Pons (tissue), 1 donor: Measurements from ENCODE around the gene TMEM213.

Experiments used
- DNase-seq: peaks from one replicate; pipeline ENCODE4 v3.0.0-alpha.2; 2016; ENCODE audit warnings: low spot score

Gene TMEM213

GRCh38 chr7:138876326-138876725 lies 78.5 kb downstream of the TMEM213 start:
- no peak for DNase-seq

GRCh38 chr7:138878051-138878450 lies 80.3 kb downstream of the TMEM213 start:
- DNase-seq: no peak

GRCh38 chr7:138878856-138879255 lies 81.1 kb downstream of the TMEM213 start:
- DNase-seq: no peak

GRCh38 chr7:138879356-138879755 lies 81.6 kb downstream of the TMEM213 start:
- no peak for DNase-seq

GRCh38 chr7:138880881-138881578 lies 83.2 kb downstream of the TMEM213 start:
- DNase-seq: no peak

GRCh38 chr7:138881579-138882188 lies 83.9 kb downstream of the TMEM213 start:
- DNase-seq: no peak

- DNase-seq: no peak
Observed at GRCh38 chr7:138882249-138882648, 84.5 kb downstream of the TMEM213 start.

GRCh38 chr7:138885383-138886147 lies 87.8 kb downstream of the TMEM213 start:
- no peak for DNase-seq

- peak; percentile 40 for DNase-seq
Observed at GRCh38 chr7:138886501-138886917, 88.7 kb downstream of the TMEM213 start.

- DNase-seq: no peak
Observed at GRCh38 chr7:138887085-138887710, 89.4 kb downstream of the TMEM213 start.
